Heart left ventricle (tissue), 16 donors: ENCODE results near the gene CAMP. TPM values are rescaled to one million over a fixed set of nuclear protein-coding genes. Genes with fewer than 3 reads are reported as not detected.

Source experiments
- ATAC-seq, 4 donors: fragments of 200-7000 bp; cut with Tn5 transposase; one replicate each; pipeline ENCODE4 v1.9.1; 2020 to 2022; ENCODE audit warnings: moderate library complexity in 4 of 4, mild to moderate bottlenecking in 3 of 4, moderate number of reproducible peaks in 1 of 4
- DNase-seq, 5 donors: peaks; one replicate each; pipeline ENCODE4 v3.0.0-alpha.2; 2020
- H3K27ac ChIP-seq, 12 donors: fragments of 200-600 bp; sonication (generic) in 4 of 12; one replicate each; pipeline versions ENCODE4 v1.5.0 to v1.8.0; 2016 to 2022; ENCODE audit warnings: mild to moderate bottlenecking in 2 of 12
- H3K27me3 ChIP-seq, 9 donors: fragments of 200-600 bp; sonication (generic) in 2 of 9; one replicate each; pipeline versions ENCODE4 v1.5.1 to v1.8.0; 2016 to 2022; ENCODE audit warnings: mild to moderate bottlenecking in 3 of 9
- H3K36me3 ChIP-seq, 9 donors: fragments of 200-600 bp; sonication (generic) in 2 of 9; one replicate each; pipeline versions ENCODE4 v1.5.0 to v1.8.0; 2018 to 2022; ENCODE audit warnings: mild to moderate bottlenecking in 2 of 9
- H3K4me1 ChIP-seq, 12 donors: fragments of 200-600 bp; sonication (generic) in 4 of 12; one replicate each; pipeline versions ENCODE4 v1.5.0 to v1.8.0; 2016 to 2022; ENCODE audit warnings: mild to moderate bottlenecking in 3 of 12
- H3K4me3 ChIP-seq, 12 donors: fragments of 200-600 bp; sonication (generic) in 4 of 12; one replicate each; pipeline versions ENCODE4 v1.5.0 to v1.8.0; 2017 to 2022; ENCODE audit warnings: mild to moderate bottlenecking in 9 of 12, moderate library complexity in 4 of 12
- H3K9me3 ChIP-seq, 12 donors: fragments of 200-600 bp; sonication (generic) in 4 of 12; one replicate each; pipeline versions ENCODE4 v1.5.0 to v1.8.0; 2016 to 2022; ENCODE audit warnings: mild to moderate bottlenecking in 1 of 12
- CTCF ChIP-seq, 12 donors: fragments of 200-600 bp; sonication (generic) in 4 of 12; IDR thresholded peaks; one replicate each; pipeline versions ENCODE4 v1.5.0 to v1.8.0; 2018 to 2022; ENCODE audit warnings: antibody characterized with exemption in 12 of 12, mild to moderate bottlenecking in 5 of 12
- POLR2A ChIP-seq, 2 donors: fragments of 450-650 bp; IDR thresholded peaks; one replicate each; pipeline ENCODE4 v1.6.1; 2017; ENCODE audit warnings: antibody characterized with exemption in 2 of 2, mild to moderate bottlenecking in 2 of 2, moderate library complexity in 2 of 2
- WGBS, 4 donors: extraction: QIAGEN DNeasy Blood & Tissue Kit in 2 of 4; methylation state at CpG; one replicate each; pipeline versions ENCODE4 v1.1.5 to v1.1.7; 2013 to 2018; 5-methylcytosine and 5-hydroxymethylcytosine counted together
- intact Hi-C, 10 donors: fragments of 100-400 bp; cut with DNase I; formaldehyde crosslinking; loops; one replicate each; pipeline versions ENCODE4 v1.11.1 to v1.14.2; 2022
- polyA plus RNA-seq, 2 donors: library from polyadenylated mRNA; stranded (reverse); fragments of 200-250 nt; gene quantifications; one replicate each; pipeline ENCODE4 v1.2.3, GENCODE V29; 2013
- total RNA-seq, 9 donors: library from RNA; depleted of rRNA in 2 of 9; stranded (reverse); fragments of >200 nt in 2 of 9; fragmentation: NEBNext Ultra II Directional in 3 of 9; extraction: Animal tissue kit (Norgen Biotek cat#: 25700) in 3 of 9; gene quantifications; one replicate each; pipeline versions ENCODE4 v1.1.0 to v1.2.4, GENCODE V29; 2016 to 2023
- donor health status: ischemic (EF 13 %, LVEDD 7.1; RV severe dilation, severe dysfunction).
- donor health status: healthy with polysubstance abuse.
- donor health status: DM: no; HTN: yes; CAD: no.
- donor health status: DM: no; HTN: no; CAD: no.
- donor health status: ischemic (EF 25% LVEDD 6.9; RV normal size, moderate dysfunction).
- donor health status: ischemic (EF 25% LVEDD 5.7; RV mildly dilated, moderate dysfunction).
- donor health status: healthy.
- donor health status: DM: yes; HTN: yes; CAD: no.
- donor health status: ischemic (EF 35%, LVEDD 5.7; RV mildly dilated, moderate dysfunction).
- donor health status: nonischemic (EF 11% LVEDD 7.7; RV severe dilation, severe dysfunction).
- donor health status: DM: yes; HTN: yes; CAD: no.
- donor health status: PGD.
- donor health status: ischemic (EF 29% LVEDD 5.4; RV normal size, mild dysfunction).
- donor health status: nonischemic (EF 23%, LVEDD 6.1; RV moderate dilation, normal function).

CAMP gene
- total and polyA plus RNA-seq, 11 donors: 0.48 to 3.0 (median 1.00) TPM; not detected in 7

- H3K36me3 ChIP-seq: no peaks in the 10 kb centered on the region
- TF ChIP-seq POLR2A (IDR thresholded peaks at IDR 0.05) (no peak), CTCF (IDR thresholded peaks at IDR 0.05) (no peak)
- H3K4me1 ChIP-seq: peaks cover 0 to 30% (median 16%) of the 10 kb centered on the region in 12 donors
- H3K4me3 ChIP-seq: no peak overlapping the region
- intact Hi-C loops: no loop called here
- 81 to 90% (median 87%) methylated on average over 4 of the region's 4 CpGs for WGBS, 4 donors
- DNase-seq (no peak), ATAC-seq (no peak)
- no peaks in the 10 kb centered on the region for H3K27me3 ChIP-seq
- H3K9me3 ChIP-seq: no peaks in the 10 kb centered on the region
- no peak overlapping the region for H3K27ac ChIP-seq
Measured at GRCh38 chr3:48217449-48217848, 5.8 kb upstream of the CAMP start.

- Histone ChIP-seq H3K9me3 (no peaks in the 10 kb centered on the region), H3K36me3 (no peaks in the 10 kb centered on the region), H3K4me3 (no peak overlapping the region), H3K4me1 (peaks cover 0 to 41% (median 16%) of the 10 kb centered on the region in 12 donors), H3K27me3 (no peaks in the 10 kb centered on the region), H3K27ac (no peak overlapping the region)
- ATAC-seq: no peak
- TF ChIP-seq POLR2A (IDR thresholded peaks at IDR 0.05): no peak
- no peak for TF ChIP-seq CTCF (IDR thresholded peaks at IDR 0.05)
- intact Hi-C loops: no loop called here
- 89 to 93% (median 91%) methylated on average over 5 of the region's 5 CpGs for WGBS, 4 donors
- no peak for DNase-seq
Measured at GRCh38 chr3:48218537-48218936, 4.8 kb upstream of the CAMP start.

- Histone ChIP-seq H3K9me3 (no peaks in the 10 kb centered on the region), H3K36me3 (no peaks in the 10 kb centered on the region), H3K4me3 (no peak overlapping the region), H3K27ac (no peak overlapping the region), H3K4me1 (peaks cover 0 to 46% (median 16%) of the 10 kb centered on the region in 12 donors), H3K27me3 (no peaks in the 10 kb centered on the region)
- DNase-seq: peak in 2 of 5 donors; percentile 64 to 65
- intact Hi-C loops: no loop called here
- 75 to 94% (median 83%) methylated on average over 2 to 3 of the region's 3 CpGs for WGBS, 4 donors
- TF ChIP-seq POLR2A (IDR thresholded peaks at IDR 0.05): no peak
- TF ChIP-seq CTCF (IDR thresholded peaks at IDR 0.05): no peak
- ATAC-seq: peak in 2 of 4 donors; percentile 25 to 62
Measured at GRCh38 chr3:48219543-48219942, 3.8 kb upstream of the CAMP start.

GRCh38 chr3:48220746-48221145 lies 2.5 kb upstream of the CAMP start:
- Histone ChIP-seq H3K9me3 (no peaks in the 10 kb centered on the region), H3K4me1 (peaks cover 0 to 35% (median 7%) of the 10 kb centered on the region in 12 donors), H3K27ac (no peak overlapping the region), H3K4me3 (no peak overlapping the region), H3K36me3 (no peaks in the 10 kb centered on the region), H3K27me3 (no peaks in the 10 kb centered on the region)
- no peak for ATAC-seq
- 81 to 86% (median 84%) methylated on average over 8 to 9 of the region's 9 CpGs for WGBS, 4 donors
- intact Hi-C loops: no loop called here
- no peak for DNase-seq
- TF ChIP-seq CTCF (IDR thresholded peaks at IDR 0.05) (no peak), POLR2A (IDR thresholded peaks at IDR 0.05) (no peak)
